Endodermal cell (in vitro differentiated cells): ENCODE measurements around the gene PLEKHA5. TPM values are rescaled to one million over a fixed set of nuclear protein-coding genes. Genes with fewer than 3 reads are reported as not detected.
"Not testable (repeated sequence)": the region's sequence is repeated elsewhere in the genome, so short reads cannot be mapped to it uniquely, and the experiment has no call there.

Experiments
- DNase-seq: peaks from one replicate; pipeline ENCODE4 v3.0.0-alpha.2; 2017
- H3K27ac ChIP-seq: 2 replicates; pipeline ENCODE4 v1.5.1; 2013; ENCODE audit warnings: mild to moderate bottlenecking, low read depth, low read length, moderate library complexity
- H3K27me3 ChIP-seq: 2 replicates; pipeline ENCODE4 v1.6.1; 2013; ENCODE audit warnings: mild to moderate bottlenecking, low read length, moderate library complexity; ENCODE audit not compliant: insufficient read depth, control insufficient read depth, poor library complexity, severe bottlenecking
- H3K36me3 ChIP-seq: 2 replicates; pipeline ENCODE4 v1.7.0; 2013; ENCODE audit warnings: mild to moderate bottlenecking, low read length, moderate library complexity; ENCODE audit not compliant: control insufficient read depth, insufficient read depth
- H3K4me1 ChIP-seq: one replicate; pipeline ENCODE4 v1.7.0; 2013; ENCODE audit warnings: low read length; ENCODE audit not compliant: control insufficient read depth, insufficient read depth
- H3K4me3 ChIP-seq: 2 replicates; pipeline ENCODE4 v1.5.1; 2013; ENCODE audit warnings: mild to moderate bottlenecking, low read length, moderate library complexity
- H3K9ac ChIP-seq: 2 replicates; pipeline ENCODE4 v1.6.1; 2013; ENCODE audit warnings: mild to moderate bottlenecking, low read length, moderate library complexity; ENCODE audit not compliant: poor library complexity, severe bottlenecking; ENCODE audit errors: extremely low read depth
- H3K9me3 ChIP-seq: 2 replicates; pipeline ENCODE4 v1.6.1; 2013; ENCODE audit warnings: mild to moderate bottlenecking, low read length, moderate library complexity; ENCODE audit not compliant: control insufficient read depth
- H3K27ac Mint-ChIP-seq: 2 replicates; pipeline ENCODE4 v1.8.0; 2020; ENCODE audit warnings: mixed read lengths
- H3K27me3 Mint-ChIP-seq: 2 replicates; pipeline ENCODE4 v1.8.0; 2021; ENCODE audit warnings: mild to moderate bottlenecking, mixed read lengths; ENCODE audit not compliant: insufficient read depth
- H3K36me3 Mint-ChIP-seq: 2 replicates; pipeline ENCODE4 v1.8.0; 2020; ENCODE audit warnings: low read depth, mixed read lengths
- H3K4me1 Mint-ChIP-seq: 2 replicates; pipeline ENCODE4 v1.8.0; 2020; ENCODE audit warnings: mixed read lengths
- H3K4me3 Mint-ChIP-seq: 2 replicates; pipeline ENCODE4 v1.8.0; 2020; ENCODE audit warnings: mild to moderate bottlenecking, moderate library complexity, mixed read lengths
- H3K9me3 Mint-ChIP-seq: 2 replicates; pipeline ENCODE4 v1.8.0; 2020; ENCODE audit warnings: mild to moderate bottlenecking, mixed read lengths
- CTCF ChIP-seq: fragments of 200-600 bp; sonication (generic); conservative IDR thresholded peaks from 2 replicates; pipeline ENCODE4 v1.5.0; 2021; ENCODE audit warnings: antibody characterized with exemption, mild to moderate bottlenecking
- WGBS, 2 experiments: methylation state at CpG; one replicate each; pipeline versions ENCODE4 v1.1.5 to v1.1.7; 2013; ENCODE audit warnings: missing lambda C conversion rate in 2 of 2, mixed read lengths in 1 of 2; ENCODE audit not compliant: insufficient coverage in 1 of 2, insufficient read length in 1 of 2; 5-methylcytosine and 5-hydroxymethylcytosine counted together
- total RNA-seq, 2 donors: library from RNA; stranded (reverse); fragmentation: NEBNext Ultra II Directional in 1 of 2; extraction: Animal tissue kit (Norgen Biotek cat#: 25700) in 1 of 2; gene quantifications; 2 replicates in 1 of 2; 3 replicates in 1 of 2; pipeline ENCODE4 v1.2.1, GENCODE V29; 2021

PLEKHA5 gene
- total RNA-seq, 2 donors from 2014 or later, result 48.5 to 139 TPM

GRCh38 chr12:19411234-19412204 lies 282.0 kb downstream of the PLEKHA5 start:
- Histone ChIP-seq H3K36me3 (no peaks in the 10 kb centered on the region), H3K27ac (no peak overlapping the region), H3K9ac (no peak overlapping the region), H3K4me3 (no peak overlapping the region), H3K4me1 (peaks cover 5% of the 10 kb centered on the region), H3K27me3 (no peaks in the 10 kb centered on the region), H3K9me3 (no peaks in the 10 kb centered on the region)
- TF ChIP-seq CTCF, result no peak
- Mint-ChIP-seq H3K27ac (peak overlapping the region; percentile 15), H3K9me3 (peaks cover 5% of the 10 kb centered on the region), H3K36me3 (no peaks in the 10 kb centered on the region), H3K4me3 (no peak overlapping the region), H3K4me1 (peaks cover 34% of the 10 kb centered on the region), H3K27me3 (no peaks in the 10 kb centered on the region)
- 84 to 89% methylated on average over 7 to 10 of the region's 10 CpGs for WGBS, 2 experiments
- peak; percentile 78 for DNase-seq

DNA sequence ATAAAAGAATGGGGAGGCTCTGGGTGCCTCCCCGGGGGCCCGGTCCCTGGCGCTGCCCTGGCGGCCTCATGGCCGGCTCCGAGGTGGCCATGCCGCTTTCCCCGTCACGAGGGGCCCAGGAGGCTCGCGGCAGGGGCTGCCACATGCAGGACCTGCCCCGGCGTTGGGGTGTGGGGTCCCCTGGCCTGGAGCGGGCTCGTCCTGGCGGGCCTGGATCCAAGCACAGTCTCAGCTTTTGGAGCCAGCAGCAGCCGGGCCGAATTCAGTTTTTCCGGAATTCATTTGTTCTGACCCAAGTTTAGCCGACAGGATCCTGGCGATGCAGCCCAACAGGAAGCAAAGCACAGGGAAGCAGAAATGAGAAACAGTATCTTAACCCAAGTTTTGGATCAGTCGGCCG lies 283.3 kb downstream of the PLEKHA5 start:
- Mint-ChIP-seq H3K9me3 (peaks cover 10% of the 10 kb centered on the region), H3K27me3 (no peaks in the 10 kb centered on the region), H3K4me3 (no peak overlapping the region), H3K36me3 (no peaks in the 10 kb centered on the region), H3K4me1 (peaks cover 34% of the 10 kb centered on the region), H3K27ac (no peak overlapping the region)
- Histone ChIP-seq H3K9me3 (no peaks in the 10 kb centered on the region), H3K4me3 (no peak overlapping the region), H3K27me3 (no peaks in the 10 kb centered on the region), H3K9ac (no peak overlapping the region), H3K36me3 (no peaks in the 10 kb centered on the region), H3K27ac (no peak overlapping the region), H3K4me1 (peaks cover 5% of the 10 kb centered on the region)
- no peak for TF ChIP-seq CTCF
- no peak for DNase-seq
- WGBS, 2 experiments, result 92 to 97% methylated on average over 23 of the region's 23 CpGs

DNA sequence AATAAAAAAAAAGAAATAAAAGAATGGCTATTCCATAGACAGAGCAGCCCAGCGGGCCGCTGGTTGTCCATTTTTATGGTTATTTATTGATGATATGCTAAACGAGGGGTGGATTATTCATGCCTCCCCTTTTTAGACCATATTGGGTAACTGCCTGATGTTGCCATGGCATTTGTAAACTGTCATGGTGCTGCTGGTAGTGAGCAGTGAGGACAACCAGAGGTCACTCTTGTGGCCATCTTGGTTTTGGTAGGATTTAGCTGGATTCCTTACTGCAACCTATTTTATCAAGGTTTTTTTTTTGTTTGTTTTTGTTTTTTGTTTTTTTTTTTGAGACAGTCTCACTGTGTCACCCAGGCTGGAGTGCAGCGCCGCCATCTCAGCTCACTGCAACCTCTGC lies 284.0 kb downstream of the PLEKHA5 start:
- not testable (repeated sequence) for H3K27me3 ChIP-seq, H3K9ac ChIP-seq, H3K4me1 ChIP-seq, H3K36me3 ChIP-seq, H3K27ac ChIP-seq, DNase-seq, H3K27ac Mint-ChIP-seq, H3K4me3 ChIP-seq, H3K4me3 Mint-ChIP-seq, H3K27me3 Mint-ChIP-seq, H3K9me3 ChIP-seq, H3K36me3 Mint-ChIP-seq
- Mint-ChIP-seq H3K4me1 (peaks cover 34% of the 10 kb centered on the region), H3K9me3 (peaks cover 11% of the 10 kb centered on the region)
- WGBS, 2 experiments, result 93 to 96% methylated on average over 3 to 5 of the region's 5 CpGs
